Kidney epithelial cell (primary cell): ENCODE data around the gene AKAP5. TPM values are rescaled to one million over a fixed set of nuclear protein-coding genes. Genes with fewer than 3 reads are reported as not detected.

ENCODE experiments used
- DNase-seq: peaks from one replicate; pipeline ENCODE4 v3.0.0-alpha.2; 2010; ENCODE audit warnings: low read depth
- H3K27me3 ChIP-seq: 2 replicates; pipeline ENCODE4 v1.6.0; 2011; ENCODE audit warnings: low read length; ENCODE audit not compliant: control insufficient read depth, insufficient read depth
- H3K36me3 ChIP-seq: 2 replicates; pipeline ENCODE4 v1.5.1; 2011; ENCODE audit warnings: low read length; ENCODE audit not compliant: control insufficient read depth, insufficient read depth
- H3K4me3 ChIP-seq: 2 replicates; pipeline ENCODE4 v1.5.1; 2011; ENCODE audit warnings: low read depth, mild to moderate bottlenecking, control low read depth, low read length
- CTCF ChIP-seq: IDR thresholded peaks from 2 replicates; pipeline ENCODE4 v1.5.1; 2011; ENCODE audit warnings: mild to moderate bottlenecking, moderate library complexity, low read length, control low read depth, inconsistent platforms; ENCODE audit not compliant: insufficient read depth, poor library complexity, severe bottlenecking
- total RNA-seq: library from RNA; depleted of rRNA; stranded (reverse); fragments of >200 nt; gene quantifications from 2 replicates; pipeline ENCODE4 v1.2.3, GENCODE V29; 2015

Gene AKAP5
- total RNA-seq, 1 donor from 2014 or later: 1.5 TPM

GRCh38 chr14:64468451-64468850 lies 3.2 kb downstream of the AKAP5 start:
- Histone ChIP-seq H3K36me3 (peaks cover 1% of the 10 kb centered on the region), H3K27me3 (no peaks in the 10 kb centered on the region), H3K4me3 (no peak overlapping the region)
- DNase-seq: no peak
- TF ChIP-seq CTCF: no peak

GRCh38 chr14:64474041-64474440 lies 8.7 kb downstream of the AKAP5 start:
- no peak for TF ChIP-seq CTCF
- no peaks in the 10 kb centered on the region for H3K36me3 ChIP-seq
- H3K4me3 ChIP-seq: no peak overlapping the region
- no peaks in the 10 kb centered on the region for H3K27me3 ChIP-seq
- no peak for DNase-seq

GRCh38 chr14:64474698-64475097 lies 9.4 kb downstream of the AKAP5 start:
- TF ChIP-seq CTCF: no peak
- H3K36me3 ChIP-seq: no peaks in the 10 kb centered on the region
- no peak overlapping the region for H3K4me3 ChIP-seq
- no peak for DNase-seq
- H3K27me3 ChIP-seq: no peaks in the 10 kb centered on the region

GRCh38 chr14:64475585-64476273 lies 10.4 kb downstream of the AKAP5 start:
- Histone ChIP-seq H3K27me3 (no peaks in the 10 kb centered on the region), H3K36me3 (no peaks in the 10 kb centered on the region), H3K4me3 (no peak overlapping the region)
- DNase-seq: no peak
- TF ChIP-seq CTCF: no peak

GRCh38 chr14:64476438-64476837 lies 11.1 kb downstream of the AKAP5 start:
- Histone ChIP-seq H3K27me3 (no peaks in the 10 kb centered on the region), H3K36me3 (no peaks in the 10 kb centered on the region), H3K4me3 (no peak overlapping the region)
- no peak for TF ChIP-seq CTCF
- no peak for DNase-seq
